HPDE6-E6E7 (cell line): ENCODE measurements around the gene TGOLN2.
A peak's percentile ranks its signal among the peaks of the same experiment; 100 is the strongest.
"Not testable (repeated sequence)": the region's sequence is repeated elsewhere in the genome, so short reads cannot be mapped to it uniquely, and the experiment has no call there.

ENCODE experiments used
- DNase-seq: peaks from one replicate; pipeline ENCODE4 v3.0.0; 2011; ENCODE audit warnings: missing footprints; ENCODE audit errors: extremely low spot score

The TGOLN2 gene

GRCh38 chr2:85340034-85340892 lies 12.5 kb upstream of the TGOLN2 start:
- DNase-seq = no peak

DNA sequence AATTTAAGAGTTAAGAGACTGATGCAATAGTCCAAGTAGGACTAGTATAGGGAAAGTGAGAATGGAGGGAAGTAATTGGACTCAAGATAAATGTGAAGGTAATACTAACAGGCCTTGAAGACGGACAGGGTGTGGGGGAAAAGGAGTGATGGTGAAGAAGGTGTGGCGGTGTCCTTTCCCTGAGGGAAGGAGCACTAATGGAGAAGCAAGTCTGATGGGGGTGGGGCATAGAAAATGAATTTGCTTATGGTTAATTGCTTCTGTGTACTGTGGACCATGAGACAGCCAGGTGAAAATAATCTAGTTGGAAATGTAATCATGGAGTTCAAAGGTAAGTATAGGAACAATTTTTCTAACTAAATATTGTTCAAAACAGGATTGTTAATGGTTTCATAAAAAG lies 7.1 kb upstream of the TGOLN2 start:
- no peak for DNase-seq

DNA sequence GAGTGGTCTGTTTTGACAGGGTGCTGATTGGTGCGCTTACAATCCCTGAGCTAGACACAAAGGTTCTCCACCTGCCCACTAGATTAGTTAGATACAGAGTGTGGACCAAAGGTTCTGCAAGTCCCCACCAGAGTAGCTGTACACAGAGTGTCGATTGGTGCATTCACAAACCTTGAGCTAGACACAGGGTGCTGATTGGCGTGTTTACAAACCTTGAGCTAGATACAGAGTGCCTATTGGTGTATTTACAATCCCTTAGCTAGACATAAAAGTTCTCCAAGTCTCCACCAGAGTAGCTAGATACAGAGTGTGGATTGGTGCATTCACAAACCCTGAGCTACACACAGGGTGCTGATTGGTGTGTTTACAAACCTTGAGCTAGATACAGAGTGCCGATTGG lies 6.1 kb upstream of the TGOLN2 start:
- DNase-seq = not testable (repeated sequence)

GRCh38 chr2:85330839-85331636 lies 3.2 kb upstream of the TGOLN2 start:
- no peak for DNase-seq

- not testable (repeated sequence) for DNase-seq
Measured at GRCh38 chr2:85329701-85330100, 1.9 kb upstream of the TGOLN2 start.

DNA sequence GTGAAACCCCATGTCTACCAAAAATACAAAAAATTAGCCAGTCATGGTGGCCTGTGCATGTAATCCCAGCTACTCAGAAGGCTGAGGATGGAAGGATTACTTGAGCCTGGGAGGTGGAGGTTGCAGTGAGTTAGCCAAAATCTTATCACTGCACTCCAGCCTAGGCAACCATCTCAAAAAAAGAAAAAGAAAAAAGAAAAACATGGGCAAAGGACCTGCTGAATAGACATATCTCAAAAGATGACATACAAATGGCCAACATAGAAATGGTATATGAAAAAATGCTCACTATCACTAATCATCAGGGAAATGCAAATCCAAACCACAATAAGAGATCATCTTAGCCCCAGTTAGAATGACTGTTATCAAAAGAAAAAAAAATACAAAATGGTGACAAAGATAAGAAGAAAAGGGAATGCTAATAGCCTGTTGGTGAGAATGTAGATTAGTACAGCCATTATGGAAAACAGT lies 1.4 kb upstream of the TGOLN2 start:
- no peak for DNase-seq

DNA sequence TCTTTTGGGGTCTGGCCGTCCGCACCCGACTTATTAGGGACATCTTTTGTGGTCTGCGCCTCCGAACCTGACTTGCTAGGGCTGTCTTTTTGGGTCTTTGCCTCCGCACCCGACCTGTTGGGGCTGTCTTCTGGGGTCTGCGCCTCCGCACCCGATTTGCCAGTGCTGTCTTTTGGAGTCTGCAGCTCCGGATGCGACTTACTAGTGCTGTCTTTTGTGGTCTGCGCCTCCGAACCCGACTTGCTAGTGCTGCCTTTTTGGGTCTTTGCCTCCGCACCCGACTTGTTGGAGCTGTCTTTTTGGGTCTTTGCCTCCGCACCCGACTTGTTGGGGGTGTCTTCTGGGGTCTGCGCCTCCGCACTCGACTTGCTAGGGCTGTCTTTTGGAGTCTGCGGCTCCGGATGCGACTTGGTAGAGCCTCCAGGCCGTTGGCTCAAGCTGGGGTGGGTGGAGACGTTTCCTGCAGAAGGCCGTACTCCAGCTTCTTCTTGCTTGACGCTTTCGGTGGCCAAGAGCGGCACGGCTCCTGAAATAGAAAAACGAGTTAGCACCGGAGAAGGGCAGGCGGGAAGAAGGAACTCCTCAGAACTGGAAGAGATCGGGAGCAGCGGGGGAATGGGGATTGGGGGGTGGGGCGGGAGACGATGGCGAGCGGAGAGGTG lies 498 bp downstream of the TGOLN2 start:
- DNase-seq = peak; percentile 38

GRCh38 chr2:85326406-85327159 lies 1.2 kb downstream of the TGOLN2 start:
- DNase-seq = no peak

DNA sequence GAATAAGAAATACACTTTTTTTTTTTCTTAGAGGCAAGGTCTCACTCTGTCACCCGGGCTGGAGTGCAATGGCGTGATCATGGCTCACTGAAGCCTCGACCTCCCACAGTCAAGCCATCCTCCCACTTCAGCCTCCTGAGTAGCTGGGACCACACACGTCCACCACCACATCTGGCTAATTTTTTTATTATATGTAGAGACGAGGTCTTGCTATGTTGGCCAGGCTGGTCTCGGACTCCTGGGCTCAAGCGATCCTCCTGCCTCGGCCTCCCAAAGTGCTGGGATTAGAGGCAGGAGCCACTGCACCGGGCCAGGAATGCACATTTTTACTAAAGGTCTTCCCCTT lies 2.4 kb downstream of the TGOLN2 start:
- DNase-seq = no peak

- no peak for DNase-seq
Measured at GRCh38 chr2:85324639-85325465, 2.9 kb downstream of the TGOLN2 start.

- DNase-seq = not testable (repeated sequence)
Measured at GRCh38 chr2:85323988-85324367, 3.8 kb downstream of the TGOLN2 start.

DNA sequence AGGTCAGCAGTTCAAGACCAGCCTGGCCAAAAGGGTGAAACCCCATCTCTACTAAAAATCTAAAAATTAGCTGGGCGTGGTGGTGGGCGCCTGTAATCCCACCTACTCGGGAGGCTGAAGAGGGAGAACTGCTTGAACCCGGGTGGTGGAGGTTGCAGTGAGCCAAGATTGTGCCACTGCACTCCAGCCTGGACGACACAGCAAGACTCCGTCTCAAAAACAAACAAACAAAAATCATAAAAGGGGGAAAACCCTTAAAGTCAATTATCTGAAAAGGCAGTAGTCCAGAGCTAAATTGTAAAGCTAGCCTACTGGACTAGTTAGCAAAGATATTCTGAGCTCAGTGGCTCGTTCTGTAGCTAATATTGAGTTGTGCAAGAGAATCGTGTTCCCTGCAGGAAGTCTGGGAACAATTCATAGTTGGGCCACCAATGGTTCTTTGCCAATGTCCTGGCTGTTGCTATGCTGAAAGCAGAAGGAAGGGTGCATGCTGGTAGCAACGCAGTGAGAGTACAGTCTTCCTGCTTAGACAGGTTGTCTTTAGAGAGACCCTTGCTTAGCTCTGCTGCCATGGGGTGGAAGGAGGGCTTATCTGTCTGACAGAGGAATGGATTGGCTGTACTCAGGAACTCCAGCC lies 4.3 kb downstream of the TGOLN2 start:
- DNase-seq = no peak

DNA sequence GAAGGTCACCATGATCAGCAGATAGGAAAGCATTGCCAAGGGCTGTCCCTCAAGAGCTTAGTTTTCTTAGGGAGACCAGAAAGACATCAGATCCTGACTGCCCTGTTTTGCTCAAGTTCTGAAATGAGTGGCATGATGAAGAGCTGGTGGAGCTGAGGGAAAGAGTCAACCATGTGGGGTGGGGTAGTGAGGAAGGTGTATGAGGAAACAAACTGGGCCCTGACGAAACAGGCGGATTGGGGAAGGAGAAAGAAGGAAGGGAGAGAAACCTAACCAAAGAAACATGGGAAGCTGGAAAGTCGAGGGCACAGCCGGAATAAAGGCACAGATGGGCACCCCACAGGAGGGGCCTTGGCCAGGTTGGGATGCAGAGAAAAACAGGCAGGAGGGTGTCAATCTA lies 8.0 kb downstream of the TGOLN2 start:
- DNase-seq = no peak

GRCh38 chr2:85318222-85319074 lies 9.3 kb downstream of the TGOLN2 start:
- no peak for DNase-seq

- DNase-seq = not testable (repeated sequence)
Measured at GRCh38 chr2:85315921-85316320, 11.9 kb downstream of the TGOLN2 start.

DNA sequence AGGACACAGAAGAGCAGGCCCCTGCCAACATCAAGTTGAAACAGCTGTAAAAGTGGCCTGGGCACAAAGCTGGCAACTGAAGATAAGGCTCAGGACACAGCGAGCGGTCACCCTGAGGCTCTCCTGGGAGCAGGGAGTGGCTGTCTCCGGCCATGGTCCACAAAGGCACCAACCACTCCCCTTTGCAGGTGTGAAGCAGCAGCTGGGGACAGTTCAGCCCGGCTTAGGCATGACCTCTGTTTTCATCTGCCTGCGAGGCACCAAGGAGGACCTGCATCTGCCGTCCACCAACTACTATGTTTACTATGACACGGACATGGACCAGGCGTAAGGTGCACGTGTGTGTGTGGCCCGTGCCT lies 12.9 kb downstream of the TGOLN2 start:
- no peak for DNase-seq

DNA sequence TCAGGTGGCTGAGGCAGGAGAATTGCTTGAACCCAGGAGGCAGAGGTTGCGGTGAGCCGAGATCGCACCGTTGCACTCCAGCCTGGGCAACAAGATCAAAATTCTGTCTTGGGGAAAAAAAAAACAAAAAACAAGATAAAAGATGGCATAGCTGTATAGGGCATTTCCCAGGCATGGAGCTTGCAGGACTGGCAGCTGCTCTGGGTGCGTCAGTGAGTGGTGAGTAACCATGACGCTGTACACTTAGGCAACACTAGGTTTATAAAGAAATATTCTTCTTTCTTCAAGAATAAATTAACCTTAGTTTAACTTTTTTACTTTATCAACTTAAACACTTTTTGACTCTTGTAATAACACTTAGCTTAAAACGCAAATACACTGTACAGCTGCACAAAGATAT lies 15.4 kb downstream of the TGOLN2 start:
- peak; percentile 58 for DNase-seq

DNA sequence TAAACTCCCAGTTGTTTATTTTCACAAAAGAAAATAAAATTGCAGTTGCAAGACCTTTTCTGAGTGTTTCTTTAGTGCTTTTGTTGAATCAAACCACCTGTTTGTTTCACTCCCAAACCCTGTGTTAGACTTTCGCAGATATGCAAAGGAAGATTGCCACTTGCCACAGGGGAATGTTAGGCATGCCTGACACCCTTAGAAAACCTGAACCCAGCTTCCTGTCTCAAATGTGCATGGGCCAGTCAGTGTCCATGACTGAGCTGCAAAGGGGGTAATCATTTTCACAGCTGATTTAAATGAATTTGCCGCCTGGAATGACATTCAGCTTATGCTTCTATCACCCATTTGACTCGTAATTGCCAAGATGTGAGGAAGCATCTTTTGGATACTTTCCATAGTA lies 17.5 kb downstream of the TGOLN2 start:
- DNase-seq = no peak

GRCh38 chr2:85309699-85310321 lies 18.0 kb downstream of the TGOLN2 start:
- no peak for DNase-seq
